Activated T-cell treated with anti-CD3 and anti-CD28 coated beads for 48 hours (primary cell): ENCODE measurements around the gene BTBD9.

Experiments
- DNase-seq: peaks from one replicate; pipeline ENCODE4 v3.0.0-alpha.2; 2020; ENCODE audit warnings: low read depth

The BTBD9 gene

DNA sequence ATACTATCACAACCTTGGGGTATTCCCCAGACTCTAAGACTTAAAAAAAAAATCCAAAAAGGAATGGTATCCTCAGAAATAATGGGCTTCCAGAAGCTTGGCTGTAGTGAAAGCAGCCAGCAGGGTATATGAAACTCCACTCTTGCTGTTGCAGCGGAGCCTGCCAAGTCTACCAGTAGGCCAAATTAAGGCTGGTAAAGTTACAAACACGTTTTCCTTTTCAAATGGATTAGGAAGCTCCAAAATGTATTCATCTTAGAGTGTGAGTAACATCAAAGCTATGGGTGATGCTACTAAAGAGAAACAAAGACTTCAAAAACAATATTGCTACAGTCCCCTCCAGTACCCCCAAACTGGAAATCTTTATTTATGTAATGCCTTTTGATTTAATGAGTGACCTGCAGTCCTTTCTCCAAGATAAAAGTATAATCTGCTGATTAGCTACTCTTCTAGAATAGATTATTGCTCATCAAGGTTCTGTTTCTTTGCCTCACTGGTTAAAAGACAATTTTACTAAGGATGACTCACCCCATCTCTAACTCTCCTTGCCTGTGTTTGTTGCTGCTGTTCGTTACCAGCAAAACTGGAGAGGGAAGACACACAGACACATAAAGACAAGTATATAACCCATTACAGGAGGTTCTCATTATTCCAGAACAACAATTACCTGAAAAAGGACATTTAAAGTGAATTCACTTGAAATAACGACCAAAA, 84.9 kb downstream of the BTBD9 start:
- DNase-seq: no peak

DNA sequence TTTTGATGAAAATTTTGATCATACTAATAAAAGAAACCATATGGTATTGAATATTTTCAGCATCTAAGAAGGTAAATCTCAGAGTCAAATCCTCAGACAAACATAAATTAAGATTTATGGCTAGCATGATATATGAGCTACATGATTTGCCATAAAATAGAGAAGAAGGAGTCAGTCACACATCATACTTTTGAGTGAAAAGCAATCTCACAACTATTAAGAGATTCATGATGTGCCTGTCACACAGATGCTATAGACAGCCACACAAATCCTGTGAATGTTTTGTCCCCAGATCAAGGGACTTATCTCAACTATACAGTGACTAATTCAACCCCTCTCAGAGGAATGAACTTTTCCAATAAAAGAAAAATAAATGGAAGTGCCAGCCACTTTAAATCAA, 85.7 kb downstream of the BTBD9 start:
- DNase-seq: no peak

DNA sequence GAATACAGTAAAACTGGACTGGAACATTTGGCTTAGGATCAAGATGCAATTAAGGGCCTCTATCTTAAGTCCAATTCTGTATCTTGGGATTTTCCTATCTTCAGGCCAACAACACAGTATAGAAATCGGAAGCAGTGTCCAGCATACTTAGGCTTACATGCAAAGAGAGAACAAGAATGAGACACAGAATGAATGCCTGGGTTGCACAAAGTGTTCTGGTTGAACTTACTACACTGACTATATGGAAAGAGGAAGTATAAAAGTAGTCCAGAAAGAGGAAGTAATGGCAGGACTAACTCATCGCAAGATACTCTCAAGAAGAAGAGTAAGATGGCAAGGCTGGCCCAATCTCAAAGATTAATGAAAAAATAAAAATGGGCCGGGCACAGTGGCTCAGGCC, 87.6 kb downstream of the BTBD9 start:
- no peak for DNase-seq

DNA sequence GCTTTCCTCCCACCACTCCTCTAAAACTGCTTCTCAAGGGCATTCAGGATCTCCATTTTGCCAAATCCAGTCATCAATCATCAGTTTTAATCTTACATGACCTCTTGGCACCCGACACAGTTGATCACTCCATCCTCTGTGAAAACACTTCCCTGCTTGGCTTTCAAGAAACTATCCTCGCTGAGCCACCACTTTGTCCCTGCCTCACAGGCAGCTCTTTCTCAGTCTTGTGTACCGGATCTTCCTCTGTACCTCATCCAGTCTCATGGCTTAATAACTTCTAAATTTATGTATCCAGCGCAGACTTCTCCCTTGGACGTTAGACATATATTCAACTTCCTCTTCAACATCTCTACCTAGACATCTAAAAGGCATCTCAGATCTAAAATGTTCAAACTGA, 89.9 kb downstream of the BTBD9 start:
- no peak for DNase-seq

DNA sequence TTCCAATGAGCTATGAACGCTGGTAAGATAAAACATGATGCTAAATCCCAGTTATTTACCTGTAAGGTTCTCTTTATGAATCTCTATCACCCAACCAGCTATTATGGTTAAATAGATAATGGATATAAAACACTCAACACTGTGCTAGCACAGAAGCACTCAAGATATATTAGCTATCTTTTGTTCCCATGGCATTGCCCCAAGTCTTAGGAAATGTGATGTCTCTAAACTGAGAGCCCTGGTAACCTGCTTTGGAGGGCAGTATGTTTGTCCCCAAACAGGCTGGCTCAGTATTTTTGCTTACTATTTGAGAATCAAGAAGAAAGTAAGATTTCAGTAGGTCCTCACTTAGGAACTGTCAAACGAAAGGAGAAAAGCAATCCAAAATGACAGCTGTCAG, 90.5 kb downstream of the BTBD9 start:
- DNase-seq: no peak

DNA sequence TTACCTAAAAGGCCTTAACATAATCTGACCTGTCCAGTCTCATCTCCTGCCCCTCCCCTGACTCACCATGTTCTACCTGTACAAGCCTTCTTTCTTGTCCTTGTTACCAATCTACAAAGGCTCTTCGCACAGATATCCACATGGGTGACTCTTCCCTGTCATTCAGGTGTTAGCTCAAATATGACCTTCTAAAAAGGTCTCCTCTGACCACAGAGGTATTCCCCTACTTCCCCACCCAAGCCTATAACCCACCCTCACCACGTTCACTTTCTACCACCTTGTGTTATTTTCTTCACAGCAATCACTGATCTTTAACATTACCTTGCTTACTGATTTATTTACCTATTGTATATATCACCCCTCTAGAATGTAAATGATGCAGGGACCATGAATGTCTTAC, 96.7 kb downstream of the BTBD9 start:
- DNase-seq: no peak

DNA sequence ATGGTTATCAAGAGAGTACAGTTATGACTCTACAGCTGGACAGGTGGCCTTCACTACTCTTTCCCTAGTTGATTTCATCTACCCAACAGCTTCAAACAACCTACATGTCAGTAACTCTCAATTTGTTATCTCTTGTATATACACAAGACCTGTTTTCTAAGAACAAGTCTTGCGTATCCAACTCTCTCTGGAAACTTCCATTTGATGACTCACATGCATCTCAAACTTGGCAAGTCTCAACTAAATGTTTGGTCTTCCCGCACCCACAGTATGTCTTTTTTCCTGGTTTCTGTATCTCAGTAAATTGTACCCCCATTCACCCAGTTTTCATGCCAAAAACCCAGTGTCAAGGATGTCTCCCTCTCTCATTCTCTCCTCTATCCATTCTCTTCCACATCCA, 97.7 kb downstream of the BTBD9 start:
- no peak for DNase-seq

DNA sequence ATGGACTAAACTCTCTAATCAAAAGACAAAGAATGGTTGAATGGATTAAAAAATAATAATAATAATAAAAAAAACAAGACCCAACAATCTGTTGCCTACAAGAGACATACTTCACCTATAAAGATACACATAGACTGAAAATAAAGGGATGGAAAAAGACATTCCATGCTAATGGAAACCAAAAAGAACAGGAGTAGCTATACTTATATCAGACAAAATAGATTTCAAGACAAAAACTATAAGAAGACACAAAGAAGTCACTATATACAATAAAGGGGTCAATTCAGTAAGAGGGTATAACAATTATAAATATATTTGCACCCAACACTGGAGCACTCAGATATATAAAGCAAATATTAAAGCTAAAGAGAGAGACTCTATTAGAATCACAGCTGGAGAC, 106.7 kb downstream of the BTBD9 start:
- no peak for DNase-seq

DNA sequence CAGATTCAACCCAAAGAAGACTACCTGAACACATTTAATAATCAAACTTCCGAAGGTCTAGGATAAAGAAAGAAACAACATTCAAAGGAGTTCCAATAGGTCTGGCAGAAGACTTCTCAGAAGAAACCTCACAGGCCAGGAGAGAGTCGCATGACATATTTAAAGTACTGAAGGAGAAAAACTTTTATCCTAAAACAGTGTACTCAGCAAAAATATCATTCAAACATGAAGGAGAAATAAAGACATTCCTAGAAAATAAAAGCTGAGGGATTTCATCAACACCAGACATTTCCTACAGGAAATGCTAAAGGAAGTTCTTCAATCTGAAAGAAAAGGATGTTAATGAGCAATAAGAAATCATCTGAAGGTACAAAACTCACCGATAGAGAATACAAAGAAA, 108.6 kb downstream of the BTBD9 start:
- no peak for DNase-seq

DNA sequence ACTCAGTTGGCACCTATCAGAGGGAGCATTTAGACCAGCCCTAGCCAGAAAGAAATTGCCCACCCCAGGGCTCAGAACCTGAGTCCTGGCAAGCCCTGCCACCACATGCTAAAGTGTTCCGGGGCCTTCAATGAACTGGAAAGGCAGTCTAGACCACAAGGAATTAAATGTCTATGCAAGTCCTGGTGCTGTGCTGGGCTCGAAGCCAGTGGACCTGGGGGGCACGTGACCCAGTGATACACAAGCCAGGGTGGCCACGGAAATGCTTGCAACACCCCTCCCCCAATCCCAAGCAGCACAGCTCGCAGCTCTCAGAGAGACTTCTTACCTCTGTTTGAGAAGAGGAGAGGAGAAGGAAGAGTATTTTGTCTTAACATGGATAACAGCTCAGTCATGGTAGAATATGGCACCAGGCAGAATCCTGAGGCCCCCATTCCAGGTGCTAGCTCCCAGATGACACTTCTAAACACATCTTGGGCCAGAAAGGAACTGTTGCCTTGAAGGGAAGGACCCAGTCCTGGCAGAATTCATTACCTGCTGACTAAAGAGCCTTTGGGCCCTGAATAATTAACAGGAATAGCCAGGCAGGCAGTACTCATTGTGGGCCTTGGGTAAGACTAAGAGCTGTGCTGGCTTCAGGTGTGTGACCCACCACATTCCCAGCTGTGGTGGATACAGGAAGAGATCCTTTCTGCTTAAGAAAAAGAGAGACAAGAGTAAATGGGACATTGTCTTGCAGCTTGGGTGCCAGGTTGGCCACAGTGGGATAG, 111.3 kb downstream of the BTBD9 start:
- DNase-seq: no peak

DNA sequence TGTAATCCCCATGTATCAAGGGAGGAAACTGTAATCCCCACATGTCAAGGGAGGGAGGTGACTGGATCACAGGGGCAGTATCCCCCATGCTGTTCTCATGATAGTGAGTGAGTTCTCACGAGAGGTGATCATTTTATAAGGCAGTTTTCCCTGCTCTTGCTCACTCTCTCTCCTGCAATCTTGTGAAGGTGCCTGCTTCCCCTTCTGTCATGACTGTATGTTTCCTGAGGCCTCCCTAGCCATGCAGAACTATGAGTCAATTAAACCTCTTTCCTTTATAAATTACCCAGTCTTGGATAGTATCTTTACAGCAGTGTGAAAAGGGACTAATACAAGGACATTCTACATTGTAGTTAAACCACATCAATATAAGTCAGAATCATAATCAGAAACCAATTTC, 112.4 kb downstream of the BTBD9 start:
- no peak for DNase-seq

DNA sequence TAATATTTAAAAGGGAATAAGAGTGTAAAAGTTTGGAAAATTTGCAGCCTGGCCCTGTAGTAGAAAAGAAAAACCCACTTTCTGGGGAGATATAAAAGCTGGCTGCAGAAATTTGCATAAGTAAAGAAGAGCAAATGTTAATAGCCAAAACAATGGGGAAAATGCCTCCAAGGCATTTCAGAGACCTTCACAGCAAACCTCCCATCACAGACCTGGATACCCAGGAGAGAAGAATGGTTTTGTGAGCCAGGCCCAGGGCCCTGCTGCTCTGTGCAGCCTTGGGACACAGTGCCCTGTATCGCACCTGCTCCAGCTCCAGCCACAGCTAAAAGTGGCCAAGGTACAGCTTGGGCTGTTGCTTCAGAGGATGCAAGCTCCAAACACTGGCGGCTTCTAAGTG, 113.8 kb downstream of the BTBD9 start:
- no peak for DNase-seq

DNA sequence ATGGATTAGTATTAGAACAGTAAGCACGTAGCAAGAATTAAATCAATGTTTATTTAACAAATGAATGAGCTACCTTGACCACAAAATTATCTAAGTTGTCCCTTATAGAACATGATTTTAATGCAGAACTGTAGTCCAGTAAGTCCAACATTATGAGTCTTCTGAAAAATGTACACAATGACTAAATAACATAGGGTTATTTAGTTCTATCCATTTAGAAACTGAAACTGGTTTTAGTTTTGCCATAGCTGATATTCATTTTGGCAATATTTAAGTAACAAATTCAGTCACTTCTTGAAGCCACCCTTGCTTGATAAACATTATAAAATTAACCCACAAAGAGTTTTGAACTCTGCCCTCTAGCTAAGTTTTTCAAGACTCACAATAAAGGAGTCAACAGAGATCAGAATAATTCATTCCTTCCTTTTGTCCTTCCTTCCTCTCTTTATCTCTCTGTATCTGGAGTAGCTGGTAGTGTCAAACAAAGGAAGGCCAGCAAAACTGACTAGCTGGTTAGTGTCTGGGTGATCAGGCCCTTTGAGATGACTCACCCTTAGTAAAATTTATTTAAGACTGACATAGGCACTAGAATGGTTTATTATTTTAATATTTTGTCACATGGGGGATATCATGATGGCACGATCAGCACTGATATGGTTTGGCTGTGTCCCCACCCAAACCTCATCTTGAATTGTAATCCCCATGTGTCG, 115.1 kb downstream of the BTBD9 start:
- DNase-seq: no peak

DNA sequence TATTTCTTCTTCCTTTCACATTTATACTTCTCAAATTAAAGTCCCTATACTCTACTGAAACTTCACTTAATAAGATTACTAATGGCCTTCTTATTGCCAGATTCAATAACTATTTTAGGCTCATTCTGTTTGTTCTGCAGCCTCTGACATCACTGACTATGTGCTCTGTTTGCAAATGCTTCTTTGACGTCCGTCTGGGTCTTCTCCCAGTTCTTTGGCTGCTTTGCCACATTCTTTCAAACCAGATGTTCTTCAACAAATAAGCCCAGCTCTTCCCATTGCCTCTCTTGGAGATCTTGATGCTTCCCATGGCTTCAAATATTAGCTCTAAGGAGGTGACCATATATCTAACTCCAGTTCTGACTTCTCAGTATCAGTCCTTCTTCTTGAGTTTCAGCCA, 117.4 kb downstream of the BTBD9 start:
- no peak for DNase-seq

DNA sequence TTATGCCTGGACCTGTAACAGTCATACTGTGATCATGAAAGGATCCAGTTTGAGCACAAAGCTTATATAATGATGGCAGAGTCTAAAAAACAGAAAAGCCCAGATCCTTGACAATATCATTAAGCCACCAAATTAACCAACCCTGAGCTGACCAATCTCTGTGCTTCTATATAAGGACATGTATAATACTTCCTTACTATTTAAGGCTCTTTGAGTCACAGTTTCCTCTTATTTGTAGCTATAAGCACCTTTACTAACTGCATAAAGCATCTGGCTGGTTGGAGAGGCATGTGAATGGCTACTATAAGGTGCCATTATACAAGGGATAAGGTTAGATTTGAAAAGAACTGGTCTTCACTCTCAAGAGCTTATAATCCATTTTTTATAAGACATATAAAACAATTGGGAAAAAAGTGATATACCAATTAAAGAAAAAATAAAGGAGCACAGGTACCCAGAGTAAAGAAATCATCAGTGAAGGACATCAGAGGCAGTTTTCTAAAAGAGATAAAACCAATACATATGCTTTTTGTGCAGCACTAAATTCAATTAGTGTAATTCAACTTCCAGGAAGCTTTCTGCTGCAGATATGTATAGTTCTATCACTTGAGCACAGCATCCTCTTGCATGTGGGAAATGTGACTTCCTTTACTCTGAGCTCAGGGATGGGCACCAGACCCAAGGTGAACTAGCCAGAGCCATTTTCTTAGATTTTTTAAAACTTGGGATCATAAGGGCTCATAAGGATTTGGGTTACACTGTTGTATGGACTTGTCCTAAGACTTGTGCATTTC, 121.0 kb downstream of the BTBD9 start:
- no peak for DNase-seq

DNA sequence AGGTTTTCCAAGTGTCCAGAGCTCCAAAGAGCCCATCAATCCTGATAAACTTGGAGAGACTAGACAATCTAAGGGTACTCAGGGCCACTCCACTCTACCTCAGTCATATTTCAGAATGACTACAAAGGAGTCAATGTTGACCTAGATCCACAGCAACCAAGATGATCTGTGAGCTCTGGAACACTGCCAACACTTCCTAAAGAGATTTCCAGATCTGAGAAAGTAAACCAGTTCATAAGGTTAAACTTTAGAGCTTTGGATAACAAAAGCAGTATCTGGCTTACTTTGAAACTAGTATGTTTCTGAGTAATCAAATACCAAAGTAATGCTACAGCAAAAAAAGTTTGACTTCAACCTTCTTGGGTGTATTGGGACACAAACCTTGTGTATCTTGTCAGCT, 122.7 kb downstream of the BTBD9 start:
- DNase-seq: no peak

DNA sequence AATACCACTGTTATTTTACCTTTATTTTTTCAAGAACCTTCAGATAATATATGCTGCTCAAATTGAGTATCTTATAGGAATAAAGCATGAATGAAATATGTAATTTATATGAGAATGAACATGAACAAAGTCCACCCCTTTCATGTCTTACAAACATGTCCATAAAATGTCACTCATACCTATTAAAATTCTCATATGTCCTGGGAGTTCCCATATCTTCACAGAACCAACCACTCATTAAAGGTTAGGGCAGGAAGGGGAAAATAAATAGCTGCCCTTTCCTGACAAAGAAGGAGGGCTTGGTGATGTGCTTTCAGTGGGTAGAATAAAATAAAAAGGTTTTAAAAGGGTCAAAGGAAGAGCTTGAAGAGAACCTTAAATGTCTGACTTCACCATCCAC, 125.3 kb downstream of the BTBD9 start:
- no peak for DNase-seq

DNA sequence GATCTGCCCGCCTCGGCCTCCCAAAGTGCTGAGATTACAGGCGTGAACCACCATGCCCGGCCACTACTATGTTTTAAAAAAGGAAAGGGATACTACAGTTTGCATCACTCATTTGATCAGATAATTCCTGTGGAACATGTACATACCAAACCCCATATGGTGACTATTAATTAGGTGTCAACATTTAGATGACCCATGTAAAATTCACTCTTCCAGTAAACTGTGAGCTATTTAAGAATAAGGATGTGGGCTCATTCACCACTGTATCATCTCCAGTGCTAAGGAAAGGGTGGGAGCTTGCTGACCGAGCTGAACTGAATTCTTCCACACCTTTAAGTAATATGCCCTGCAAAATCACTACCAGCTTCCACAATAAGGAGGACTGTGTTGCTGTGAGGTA, 127.5 kb downstream of the BTBD9 start:
- DNase-seq: no peak

DNA sequence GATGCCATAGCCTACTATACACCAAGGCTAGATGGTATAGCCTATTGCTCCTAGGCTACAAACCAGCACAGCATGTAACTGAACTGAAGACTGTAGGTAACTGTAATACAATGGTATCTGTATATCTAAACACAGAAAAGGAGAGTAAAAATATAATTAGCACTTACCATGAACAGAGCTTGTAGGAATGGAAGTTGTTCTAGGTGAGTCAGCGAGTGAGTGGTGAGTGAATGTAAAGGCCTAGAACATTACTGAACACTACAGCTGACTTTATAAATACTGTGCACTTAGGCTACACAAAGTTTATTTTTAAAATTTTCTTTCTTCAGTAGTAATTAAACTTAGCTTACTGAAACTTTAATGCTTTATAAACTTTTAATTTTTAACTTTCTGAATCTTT, 129.5 kb downstream of the BTBD9 start:
- no peak for DNase-seq

DNA sequence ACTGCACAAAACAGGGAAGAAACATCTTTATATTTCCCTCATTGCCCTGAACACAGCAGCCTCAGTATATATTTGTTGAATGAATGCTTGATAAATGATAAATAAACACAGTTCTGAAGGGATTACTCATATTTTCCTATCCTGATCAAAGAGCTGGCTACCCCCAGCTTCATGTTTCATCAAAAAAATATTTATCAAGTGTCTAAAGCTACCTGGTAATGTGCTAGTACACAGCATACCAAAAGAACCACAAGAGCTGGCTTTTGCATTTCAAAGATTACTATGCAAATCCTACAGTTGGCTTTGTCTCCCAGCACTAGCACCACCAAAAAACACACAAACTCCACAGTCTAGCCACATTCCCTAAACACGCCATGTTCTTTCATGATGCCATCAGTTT, 130.0 kb downstream of the BTBD9 start:
- no peak for DNase-seq

DNA sequence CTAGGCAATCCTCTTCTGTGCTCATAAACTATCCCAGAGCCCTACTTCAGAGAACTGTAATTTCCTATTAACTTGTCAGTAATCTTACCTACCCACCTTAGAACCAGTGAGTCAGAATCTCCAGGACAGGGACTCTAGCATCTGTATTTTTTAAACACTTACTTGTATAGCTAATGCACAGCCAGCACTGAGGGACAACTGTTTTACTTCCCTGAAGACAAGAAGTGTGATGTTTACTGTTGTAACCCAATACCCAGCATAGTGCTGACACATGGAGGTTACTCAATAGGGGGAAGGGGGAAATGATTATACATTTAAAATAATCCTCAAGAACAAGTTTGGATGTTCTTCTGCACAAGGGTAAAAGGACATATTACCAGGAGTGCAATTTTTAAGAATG, 130.8 kb downstream of the BTBD9 start:
- no peak for DNase-seq

DNA sequence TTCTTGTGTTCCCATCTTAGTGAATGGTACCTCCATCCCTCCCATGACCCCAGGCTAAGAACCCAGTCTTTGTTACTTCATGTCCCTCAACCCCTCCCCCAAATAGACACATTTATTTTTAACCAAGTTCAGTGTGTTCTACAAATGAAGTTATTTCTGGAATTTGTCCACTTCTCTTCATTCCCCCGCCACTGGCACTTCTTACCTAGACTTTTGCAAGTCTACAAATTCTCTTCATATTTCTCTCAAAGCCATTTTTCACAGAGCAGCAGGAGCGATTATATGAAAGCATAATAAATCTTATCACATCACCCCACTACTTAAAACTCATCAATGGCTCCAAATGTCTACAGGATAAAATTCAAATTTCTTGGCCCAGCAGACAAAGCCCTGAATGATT, 131.4 kb downstream of the BTBD9 start:
- DNase-seq: no peak

DNA sequence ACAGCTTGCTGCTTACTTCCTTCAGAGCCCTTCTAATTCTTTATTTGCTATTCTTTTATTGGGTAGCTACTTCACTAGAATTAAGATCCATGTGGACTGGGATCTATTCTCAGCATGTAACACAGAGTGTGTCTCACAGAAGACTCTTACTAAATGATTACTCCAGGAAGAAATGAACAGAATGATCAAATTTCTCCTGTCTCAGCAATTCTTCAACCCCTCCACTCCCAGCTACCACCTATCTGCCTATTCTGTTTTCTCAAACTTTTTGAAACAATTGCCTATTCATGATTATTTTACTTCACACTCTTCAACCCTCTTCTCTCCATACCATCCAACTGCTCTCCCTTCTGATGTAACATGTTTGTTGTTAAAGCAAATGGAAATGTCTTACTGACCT, 132.6 kb downstream of the BTBD9 start:
- DNase-seq: no peak
